NCI-H2196 (cell line): Measurements from ENCODE around the gene AFAP1L2.

Experiments used
- DNase-seq: peaks from one replicate; lab custom pipeline; 2025; ENCODE audit not compliant: unreplicated experiment; lab: John Stamatoyannopoulos, UW

Gene AFAP1L2

DNA sequence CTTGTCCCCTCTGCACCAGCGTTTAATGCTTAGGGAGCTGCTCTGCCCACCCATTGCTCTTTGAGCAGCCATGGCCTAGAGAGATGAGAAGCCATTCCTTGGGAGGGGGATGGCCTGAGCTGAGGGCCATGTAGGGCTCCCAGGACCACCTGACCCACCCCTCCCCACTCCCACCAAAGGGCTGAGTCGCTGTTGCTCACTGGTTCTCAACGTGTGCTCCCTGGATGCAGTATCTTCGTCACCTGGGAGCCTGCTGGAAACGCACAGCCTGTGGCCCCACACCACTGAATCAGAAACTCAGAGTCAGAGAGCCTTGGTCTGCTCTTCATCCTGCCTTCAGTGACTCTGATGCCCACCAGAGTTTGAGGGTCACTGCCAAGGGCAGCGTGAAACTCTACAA is 128.2 kb downstream of the AFAP1L2 start:
- no peak for DNase-seq

DNA sequence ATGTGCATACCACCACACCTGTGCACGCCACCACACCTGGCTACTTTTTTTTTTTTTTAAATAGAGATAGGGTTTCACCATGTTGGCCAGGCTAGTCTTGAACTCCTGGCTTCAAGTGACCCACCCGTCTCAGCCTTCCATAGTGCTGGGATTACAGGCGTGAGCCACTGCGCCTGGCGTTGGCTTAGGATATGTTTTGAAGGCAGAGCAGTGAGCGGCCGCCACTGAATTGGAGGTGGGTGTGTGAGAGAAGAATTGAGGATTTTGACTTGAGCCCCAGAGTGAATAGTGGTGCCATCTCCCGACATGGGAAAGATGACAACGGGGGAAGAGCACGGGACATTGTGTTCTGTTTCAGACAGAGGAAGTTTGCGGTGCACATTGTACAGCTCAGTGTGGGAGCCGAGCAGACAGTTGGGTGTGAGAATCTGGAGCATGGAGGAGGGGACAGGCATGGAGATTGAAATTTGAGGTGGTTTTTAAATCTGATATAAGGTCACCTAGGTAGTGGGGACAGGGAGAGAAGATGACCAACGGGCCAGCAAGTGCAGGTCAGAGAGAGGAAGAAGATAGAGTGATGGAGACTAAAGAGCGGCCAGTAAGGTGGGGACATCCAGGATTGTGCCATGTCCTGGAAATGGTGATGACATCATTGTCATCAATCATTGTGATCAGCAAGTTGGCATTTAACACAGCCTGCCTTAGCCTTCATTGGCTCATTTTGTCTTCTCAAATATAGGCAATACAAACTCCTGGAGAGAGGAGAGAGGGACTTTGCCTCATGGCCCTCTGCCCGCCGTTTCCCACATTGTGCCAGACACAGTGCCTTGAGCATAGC is 129.5 kb downstream of the AFAP1L2 start:
- DNase-seq: no peak

DNA sequence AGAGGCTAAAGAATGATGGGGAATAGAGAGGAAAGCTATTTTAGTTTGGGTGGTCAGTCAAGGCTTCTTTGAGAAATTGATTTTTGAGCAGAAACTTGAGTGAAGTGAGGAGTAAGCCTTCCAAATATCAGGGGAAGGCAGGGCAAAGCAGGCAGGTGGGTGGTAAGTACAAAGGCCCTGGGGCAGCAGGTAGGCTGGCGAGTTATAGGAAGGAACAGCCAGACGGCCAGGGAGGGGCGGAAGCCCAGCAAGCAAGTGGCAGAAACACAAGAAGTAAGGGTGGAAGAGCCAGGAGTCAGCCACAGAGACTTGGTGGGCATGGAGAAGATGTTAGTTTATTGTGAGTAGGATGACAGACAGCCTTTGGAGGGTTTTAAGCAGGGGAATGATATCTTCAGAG is 130.4 kb downstream of the AFAP1L2 start:
- DNase-seq: no peak

DNA sequence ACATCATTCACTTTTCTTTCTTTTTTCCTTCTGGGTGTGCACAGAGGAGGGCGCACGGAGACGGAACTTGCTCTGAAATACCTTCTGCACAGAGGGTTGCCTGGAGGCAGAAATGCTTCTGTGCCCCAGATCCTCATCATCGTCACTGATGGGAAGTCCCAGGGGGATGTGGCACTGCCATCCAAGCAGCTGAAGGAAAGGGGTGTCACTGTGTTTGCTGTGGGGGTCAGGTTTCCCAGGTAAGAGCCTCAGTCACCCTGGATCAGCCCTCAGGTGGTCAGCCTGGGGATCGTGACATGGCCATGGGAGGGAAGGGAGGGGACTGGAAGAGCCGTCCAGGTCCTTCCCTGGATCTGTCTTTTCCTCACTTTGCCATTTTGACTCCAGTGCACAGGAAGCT is 131.6 kb downstream of the AFAP1L2 start:
- no peak for DNase-seq

DNA sequence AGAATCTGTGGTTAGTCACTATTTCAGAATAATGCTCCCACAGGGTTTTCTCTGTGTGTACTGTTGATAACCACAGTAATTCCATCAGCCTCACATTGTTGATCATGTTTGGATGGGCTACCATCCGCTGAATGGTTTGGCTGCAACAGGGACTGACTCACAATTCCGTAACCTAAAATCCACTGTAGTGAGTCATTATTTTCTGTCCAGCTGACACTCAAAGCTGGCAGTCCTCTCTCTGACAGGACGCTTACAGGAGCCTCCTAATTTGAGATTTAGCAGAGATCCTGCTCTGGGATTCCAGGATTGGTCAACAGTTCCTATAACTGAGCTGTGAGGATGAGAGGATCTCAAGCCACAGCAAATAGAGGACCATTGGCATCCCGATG is 132.5 kb downstream of the AFAP1L2 start:
- DNase-seq: no peak

DNA sequence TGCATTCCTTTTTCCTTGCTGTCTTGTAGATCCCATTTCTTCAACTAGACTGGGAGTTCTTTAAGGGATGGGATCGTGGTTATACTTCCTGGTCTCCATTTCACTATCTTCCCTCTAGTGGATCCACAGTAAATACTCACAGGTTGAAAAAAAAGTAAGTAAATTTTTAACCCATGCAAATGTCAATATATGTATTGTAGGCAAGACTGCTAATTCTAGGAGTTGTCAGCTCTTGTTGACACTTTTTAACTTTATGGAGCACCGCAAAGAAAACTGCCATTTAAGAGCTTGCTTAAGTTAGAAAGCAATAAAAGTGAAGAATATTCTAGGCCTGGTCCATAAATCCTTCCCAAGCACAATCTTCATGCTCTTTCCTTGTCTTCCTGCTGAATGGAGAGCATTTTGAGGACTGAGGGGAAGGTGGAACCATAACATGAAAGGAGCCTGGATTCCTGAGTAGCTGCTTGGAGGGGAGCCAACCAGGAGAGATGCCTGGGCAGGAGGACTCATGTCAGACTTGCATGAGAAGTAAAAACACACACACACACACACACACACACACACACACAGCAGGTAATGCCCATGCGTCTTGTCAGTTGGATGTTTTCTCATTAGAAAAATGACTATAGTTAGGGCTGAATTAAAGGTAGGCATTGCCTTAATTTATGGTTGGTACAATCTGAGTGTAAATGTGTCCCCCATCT is 133.1 kb downstream of the AFAP1L2 start:
- DNase-seq: no peak

DNA sequence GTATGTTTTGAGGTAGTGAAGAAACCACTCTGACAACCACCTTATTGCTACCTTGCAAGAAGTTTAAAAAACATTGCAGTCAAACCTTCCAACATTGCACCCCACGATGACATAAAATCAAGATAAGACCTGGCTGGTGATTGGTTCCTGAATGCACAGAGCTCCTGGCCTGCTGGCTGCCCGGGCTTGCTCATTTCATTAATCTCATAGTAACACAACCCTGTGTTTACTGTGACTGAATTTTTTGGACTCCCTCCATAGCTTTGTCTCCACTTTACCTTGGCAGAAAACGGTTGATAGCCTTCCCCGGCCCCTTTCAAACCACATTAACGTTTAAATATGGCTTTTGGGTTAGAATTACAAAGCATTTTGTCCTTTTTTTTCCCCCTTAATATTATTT is 137.8 kb downstream of the AFAP1L2 start:
- DNase-seq: peak; percentile 59

DNA sequence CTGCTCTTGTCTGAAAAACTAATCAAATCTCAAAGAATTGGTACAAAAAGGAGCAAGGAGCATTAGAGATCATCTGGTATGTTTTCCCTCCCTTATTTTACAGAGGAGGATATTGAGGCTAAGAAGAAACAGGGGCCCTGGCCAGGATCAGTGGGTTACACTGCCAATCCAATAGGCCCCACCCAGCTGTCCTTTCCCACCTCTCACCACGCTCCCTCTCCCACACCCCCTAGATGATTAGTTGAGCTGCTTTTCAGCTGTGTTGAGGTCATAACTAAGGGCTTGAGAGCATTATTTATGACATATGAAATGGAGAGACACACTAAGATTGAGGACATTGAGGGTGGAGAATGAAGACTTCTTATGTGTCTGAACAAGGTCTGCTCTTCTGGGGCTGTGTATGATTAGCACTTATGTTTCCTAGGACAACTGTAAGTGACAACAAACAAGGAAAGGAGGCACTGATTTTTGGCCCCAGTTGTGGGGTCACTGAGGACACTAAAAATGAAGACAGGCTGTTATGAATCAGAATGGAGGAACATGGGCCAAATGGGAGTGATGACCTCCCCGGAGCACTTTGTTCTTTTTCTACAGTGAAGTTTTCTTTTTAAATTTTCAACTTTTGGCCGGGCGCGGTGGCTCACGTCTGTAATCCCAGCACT is 138.8 kb downstream of the AFAP1L2 start:
- no peak for DNase-seq

DNA sequence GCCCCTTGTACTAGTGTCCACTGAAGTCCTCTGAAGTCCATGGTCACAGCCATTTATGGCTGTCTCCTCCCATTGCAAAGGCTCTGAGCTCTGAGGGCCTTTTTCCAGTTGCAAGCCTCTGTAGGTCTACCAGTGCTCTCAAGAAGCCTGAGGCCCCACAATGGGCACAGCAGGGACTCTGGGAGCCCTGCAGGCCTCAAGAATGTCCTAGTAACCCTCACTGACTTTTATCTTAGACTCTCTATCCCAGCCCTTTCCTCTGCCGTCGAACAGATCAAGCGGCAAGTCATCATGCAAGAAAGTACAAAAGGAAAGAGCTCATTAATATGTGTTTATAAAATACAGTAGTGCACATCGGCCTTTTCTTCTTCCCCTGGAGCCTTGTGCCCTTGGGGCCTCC is 141.8 kb downstream of the AFAP1L2 start:
- DNase-seq: no peak

DNA sequence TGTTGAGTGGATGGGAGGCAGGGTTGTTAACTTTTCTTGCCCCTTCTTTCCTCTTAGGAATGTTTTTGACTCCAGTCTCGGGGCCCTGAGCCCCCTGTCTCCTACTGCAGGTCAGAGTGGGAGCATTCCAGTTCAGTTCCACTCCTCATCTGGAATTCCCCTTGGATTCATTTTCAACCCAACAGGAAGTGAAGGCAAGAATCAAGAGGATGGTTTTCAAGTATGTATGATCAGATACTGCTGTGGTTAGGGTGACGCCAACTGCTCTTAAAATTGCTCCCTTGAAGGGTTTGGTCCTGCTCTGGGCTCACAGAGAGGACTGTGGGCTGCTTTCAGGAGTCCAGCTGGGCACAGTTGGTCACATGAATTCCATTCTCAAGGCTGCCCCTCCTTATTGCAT is 143.2 kb downstream of the AFAP1L2 start:
- no peak for DNase-seq

DNA sequence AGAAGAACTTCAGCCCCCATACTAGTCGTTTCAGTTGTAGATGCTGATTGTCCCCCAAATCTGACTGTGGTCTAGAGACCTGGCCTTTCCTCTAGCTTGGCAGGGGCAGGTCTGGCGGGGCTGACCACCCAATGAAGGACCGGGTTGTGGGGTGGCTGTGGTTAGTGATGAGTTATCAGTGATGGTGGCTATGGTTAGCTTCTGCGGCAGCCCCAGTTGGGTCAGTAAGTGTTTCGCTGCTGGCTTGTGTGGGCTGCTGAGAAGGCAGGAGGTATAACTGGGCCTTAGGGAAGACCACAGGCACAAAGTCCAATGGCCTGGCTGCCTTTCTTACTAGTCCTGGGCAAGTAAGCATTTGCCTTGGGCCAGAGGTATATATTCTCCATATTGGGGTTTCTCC is 143.9 kb downstream of the AFAP1L2 start:
- no peak for DNase-seq

DNA sequence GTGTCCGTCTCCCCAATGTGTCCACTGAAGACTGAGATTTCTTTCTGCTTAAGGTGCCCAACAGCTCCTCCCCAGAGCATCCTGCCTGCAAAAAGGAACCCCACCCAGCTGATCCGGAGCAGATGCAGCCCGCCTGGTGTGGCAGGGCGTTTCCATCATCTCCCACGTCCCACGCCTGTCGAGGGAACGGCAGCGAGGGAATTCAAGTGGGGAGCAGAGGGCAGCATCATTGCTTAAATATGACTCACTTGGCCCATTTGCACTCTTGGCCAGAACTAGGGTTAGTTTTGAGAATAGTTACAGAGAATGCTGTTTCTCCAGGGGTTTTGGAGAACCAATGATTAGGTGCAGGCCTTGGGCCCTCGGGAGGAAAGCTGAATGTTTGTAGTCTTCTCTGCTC is 144.5 kb downstream of the AFAP1L2 start:
- no peak for DNase-seq

DNA sequence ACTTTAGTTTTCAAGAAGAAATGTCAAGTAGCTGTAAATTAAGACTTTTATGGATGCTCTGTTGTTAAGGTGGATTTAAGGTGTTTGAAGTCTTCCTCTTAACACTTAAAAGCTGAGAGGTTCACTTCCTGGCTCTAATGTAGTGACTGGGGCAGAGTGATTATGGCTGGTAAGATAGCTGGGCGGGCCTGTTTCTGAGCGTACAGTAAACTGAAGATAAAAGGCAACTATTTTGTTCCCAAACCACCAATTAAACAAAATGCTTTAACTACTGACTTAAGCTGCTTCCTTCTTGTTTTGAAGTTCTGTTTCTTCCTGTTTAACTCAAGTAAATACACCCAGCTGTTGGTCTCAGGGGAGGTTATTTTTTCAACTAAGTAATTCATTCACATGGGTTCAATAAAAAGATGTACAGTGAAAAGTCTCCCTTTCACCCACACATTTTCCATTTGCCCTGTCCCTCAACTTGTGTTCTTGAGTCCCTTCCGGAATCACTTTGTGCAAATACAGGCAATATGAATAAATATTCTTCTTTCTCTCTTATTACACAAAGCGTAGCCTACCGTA is 145.9 kb downstream of the AFAP1L2 start:
- DNase-seq: no peak

DNA sequence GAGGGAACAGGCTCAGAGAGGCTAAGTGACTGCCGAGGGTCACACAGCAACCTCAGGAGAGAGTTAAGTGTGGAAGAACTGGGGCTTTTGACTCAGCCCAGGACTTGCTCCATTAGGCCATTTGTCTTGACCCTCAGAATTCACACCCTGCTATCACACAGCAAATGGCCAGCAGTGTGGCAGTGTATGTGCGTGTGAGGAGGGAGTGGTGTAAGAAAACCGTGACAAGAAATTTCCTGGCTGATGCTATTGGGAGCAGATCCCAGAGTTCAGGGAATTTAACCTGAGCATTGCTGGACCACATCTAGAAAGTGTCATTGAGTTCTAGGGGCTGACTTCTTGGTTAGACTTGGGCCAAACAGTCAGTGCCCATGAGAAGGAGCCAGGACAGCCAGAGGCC is 146.8 kb downstream of the AFAP1L2 start:
- DNase-seq: no peak

DNA sequence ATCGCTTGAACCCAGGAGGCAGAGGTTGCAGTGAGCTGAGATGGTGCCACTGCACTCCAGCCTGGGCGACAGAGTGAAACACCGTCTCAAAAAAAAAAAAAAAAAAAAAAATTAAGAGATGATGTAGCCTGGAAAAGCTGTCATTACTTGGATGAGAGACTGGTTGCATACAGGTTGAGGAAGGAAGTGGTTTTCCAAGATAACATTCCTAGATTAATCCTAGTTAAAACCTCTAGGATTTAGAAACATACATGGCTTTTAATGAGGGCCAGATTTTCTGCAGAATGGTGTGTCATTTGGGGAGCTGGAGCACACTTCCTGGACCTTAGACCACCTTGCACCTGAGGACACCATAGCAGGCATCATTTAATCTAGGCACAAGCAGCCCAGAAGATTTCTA is 147.5 kb downstream of the AFAP1L2 start:
- DNase-seq: no peak

DNA sequence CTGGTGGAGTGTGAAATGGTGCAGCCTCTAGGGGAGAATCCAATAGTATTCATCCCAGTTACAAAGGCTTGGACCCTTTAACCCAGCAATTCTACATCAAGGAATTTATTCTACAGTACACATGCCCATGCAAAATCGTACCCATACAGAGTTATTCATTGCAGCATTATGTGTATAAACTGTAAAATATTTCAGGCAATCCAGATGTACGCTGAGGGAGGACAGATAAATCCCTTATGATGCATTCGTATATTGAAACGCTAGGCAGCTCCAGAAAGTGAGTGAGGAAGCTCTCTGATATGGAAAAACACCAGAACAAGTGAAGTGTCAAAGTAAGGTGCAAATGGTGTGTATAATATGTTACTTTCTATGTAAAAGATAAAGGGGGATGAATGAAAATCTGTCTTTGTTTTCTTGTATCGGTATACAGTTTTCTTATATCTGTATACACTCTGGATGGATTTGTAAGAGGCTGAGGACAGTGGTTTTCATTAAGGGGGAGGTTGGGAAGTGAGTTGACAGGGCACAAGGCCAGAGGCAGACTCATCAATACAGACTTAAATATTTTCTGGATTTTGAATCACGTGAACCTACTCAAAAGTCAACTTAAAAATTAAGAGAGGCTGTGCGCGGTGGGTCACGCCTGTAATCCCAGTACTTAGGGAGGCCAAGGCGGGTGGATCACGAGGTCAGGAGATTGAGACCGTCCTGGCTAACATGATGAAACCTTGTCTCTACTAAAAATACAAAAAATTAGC is 148.1 kb downstream of the AFAP1L2 start:
- DNase-seq: no peak

DNA sequence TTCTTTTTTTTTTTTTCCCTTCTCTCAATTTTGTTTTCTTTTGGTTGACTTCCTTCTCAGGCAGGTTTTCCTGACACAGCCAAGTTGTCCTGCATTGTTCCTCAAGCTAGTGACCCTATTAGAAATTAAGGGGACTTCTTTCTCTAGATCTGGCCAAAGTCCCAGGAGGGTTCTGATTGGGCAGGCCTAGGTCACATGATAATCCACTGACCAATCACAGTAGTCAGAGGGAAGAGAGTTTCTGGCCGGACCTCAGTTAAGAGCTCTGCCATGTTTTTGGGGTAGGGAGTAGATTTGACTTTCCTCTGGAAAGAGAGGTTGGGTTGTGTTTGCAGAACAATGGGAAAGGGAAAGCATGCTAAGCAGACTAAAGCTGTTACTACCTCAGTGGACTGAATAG is 149.1 kb downstream of the AFAP1L2 start:
- no peak for DNase-seq

DNA sequence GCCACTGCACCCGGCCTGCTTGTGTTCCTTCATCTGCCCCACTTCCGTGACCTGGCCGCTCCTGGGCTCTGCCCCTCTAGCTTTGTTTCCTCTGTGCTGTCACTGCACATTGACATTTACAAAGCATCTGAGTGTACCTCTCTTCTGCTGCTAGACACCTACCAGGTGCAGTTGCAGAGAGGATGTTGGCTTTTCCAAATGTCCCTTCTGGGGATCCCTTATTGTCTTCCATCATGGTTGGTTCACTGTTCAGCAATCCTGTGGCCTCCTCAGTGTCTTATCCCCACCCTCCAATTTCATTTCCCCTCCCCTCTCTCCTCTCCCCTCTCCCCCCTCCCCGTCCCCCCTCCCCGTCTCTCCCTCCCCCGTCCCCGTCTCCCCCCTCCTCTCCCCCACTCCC is 151.4 kb downstream of the AFAP1L2 start:
- DNase-seq: no peak

DNA sequence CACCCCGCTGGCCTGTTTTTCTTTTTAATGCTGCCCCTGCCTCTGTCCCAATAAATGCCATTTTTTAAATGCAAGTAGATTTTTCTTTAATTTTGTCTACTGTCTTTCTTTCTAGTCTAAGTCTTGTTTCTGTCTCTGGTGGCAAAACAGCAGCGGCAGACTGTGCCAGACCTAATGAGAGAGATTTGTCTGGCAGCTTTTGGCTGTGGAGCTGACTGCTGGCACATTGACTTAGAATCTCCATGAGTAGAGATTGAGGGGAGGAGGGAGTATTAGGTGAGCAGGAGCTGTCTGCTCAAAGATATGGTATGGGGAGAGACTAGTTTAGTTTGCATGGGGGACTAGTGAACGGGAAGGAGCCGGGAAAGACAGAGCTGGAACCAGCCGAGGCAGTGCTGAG is 152.2 kb downstream of the AFAP1L2 start:
- DNase-seq: no peak

DNA sequence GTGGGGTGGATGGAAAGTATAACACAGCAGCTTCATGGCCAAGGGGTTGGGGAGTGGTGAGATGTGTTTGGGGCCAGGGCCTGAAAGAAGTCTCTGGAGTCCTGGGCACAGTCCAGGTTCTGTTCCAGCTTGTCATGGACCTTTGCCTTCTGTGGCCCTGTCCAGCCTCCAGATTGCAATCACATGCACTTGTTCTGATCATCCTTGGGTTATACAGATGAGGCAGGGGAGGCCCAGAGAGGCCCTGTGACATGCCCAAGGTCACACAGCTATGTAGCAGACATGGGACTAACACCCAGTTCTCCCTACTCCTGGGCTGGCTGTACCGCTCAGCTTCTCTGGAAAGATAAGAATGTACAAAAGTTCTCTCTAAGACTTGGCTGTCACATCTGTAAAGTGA is 153.6 kb downstream of the AFAP1L2 start:
- no peak for DNase-seq

DNA sequence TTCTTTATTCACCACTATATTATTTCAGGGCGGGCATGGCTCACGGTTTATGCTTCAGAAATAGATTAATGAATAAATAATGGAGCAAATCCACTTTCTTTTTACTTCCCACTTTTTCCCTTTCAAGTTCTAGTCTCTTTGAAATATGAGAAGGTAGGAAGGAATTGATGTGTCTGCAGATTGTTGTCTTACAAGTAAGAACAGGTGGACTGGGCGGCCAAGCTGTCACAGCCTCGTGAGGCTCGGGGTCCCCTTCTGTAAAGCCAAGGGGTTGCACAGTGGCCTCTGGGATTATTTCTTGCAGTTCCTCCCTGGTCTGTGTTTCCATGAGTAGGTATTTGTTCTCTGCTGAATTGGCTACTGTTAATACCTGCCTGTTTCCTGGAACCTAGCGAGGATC is 154.1 kb downstream of the AFAP1L2 start:
- DNase-seq: no peak
